K562 (cell line): ENCODE data around the gene WNK1. TPM values are rescaled to one million over a fixed set of nuclear protein-coding genes. Genes with fewer than 3 reads are reported as not detected.

ENCODE experiments used
- ATAC-seq: fragments of 200-7000 bp; cut with Tn5 transposase; 3 replicates; pipeline ENCODE4 v1.9.1; 2020; ENCODE audit warnings: moderate library complexity
- BruUV-seq: library from RNA; stranded (reverse); fragments of 400-500 nt; replicated peaks from 2 replicates; lab custom pipeline; 2021; lab: Mats Ljungman, UMichigan
- CTCF ChIA-PET: fragments of 300-600 bp; formaldehyde crosslinking; extraction: SDS; loops from one replicate; lab custom pipeline; 2021; ENCODE audit warnings: low intra/inter-chr PET ratio; lab: Yijun Ruan, JAX
- POLR2A ChIA-PET: fragments of 300-600, 350-650 bp; sonication (Branson Sonifier 250); formaldehyde crosslinking; extraction: SDS; loops from one replicate; lab custom pipeline; 2021; ENCODE audit warnings: antibody characterized with exemption, inconsistent platforms; lab: Yijun Ruan, JAX
- DNase-seq, 4 experiments: peaks; one replicate each; pipeline versions ENCODE4 v3.0.0 to v3.0.0-alpha.2; 2011 to 2018; ENCODE audit warnings: low spot score in 3 of 4, mixed read lengths in 3 of 4; ENCODE audit errors: extremely low read depth in 1 of 4
- FAIRE-seq: peaks from 2 replicates; lab custom pipeline; 2011; peaks lifted over from hg19 to GRCh38; lab: Jason Lieb, UNC
- H2AFZ ChIP-seq: 2 replicates; pipeline ENCODE4 v1.6.0; 2011; ENCODE audit warnings: low read depth, low read length, control low read depth, inconsistent platforms
- H3K27ac ChIP-seq: fragments of 200-600 bp; 3 replicates; pipeline ENCODE4 v1.8.0; 2011; ENCODE audit warnings: low read depth, mild to moderate bottlenecking, control low read depth, inconsistent platforms, low read length, moderate library complexity, mixed read lengths; ENCODE audit errors: extremely low read depth
- H3K27me3 ChIP-seq, 2 experiments: fragments of 300-600 bp in 1 of 2; 2 replicates in 1 of 2; 3 replicates in 1 of 2; pipeline versions ENCODE4 v1.6.0 to v1.8.0; 2011; ENCODE audit warnings: inconsistent platforms in 2 of 2, low read length in 2 of 2, mild to moderate bottlenecking in 1 of 2, mixed read lengths in 1 of 2, moderate library complexity in 1 of 2; ENCODE audit not compliant: control insufficient read depth in 2 of 2, insufficient read depth in 2 of 2
- H3K36me3 ChIP-seq: fragments of 300-600 bp; 3 replicates; pipeline ENCODE4 v1.8.0; 2011; ENCODE audit warnings: mild to moderate bottlenecking, low read length, inconsistent platforms; ENCODE audit not compliant: control insufficient read depth, insufficient read depth
- H3K4me1 ChIP-seq, 2 experiments: fragments of 200-600 bp in 1 of 2; replicated peaks in 1 of 2; 2 replicates in 1 of 2; 3 replicates in 1 of 2; pipeline versions ENCODE4 v1.5.1 to v1.8.0; 2011; ENCODE audit warnings: inconsistent platforms in 2 of 2, low read length in 2 of 2, mild to moderate bottlenecking in 1 of 2, mixed read lengths in 1 of 2, moderate library complexity in 1 of 2; ENCODE audit not compliant: control insufficient read depth in 2 of 2, insufficient read depth in 2 of 2
- H3K4me2 ChIP-seq: 2 replicates; pipeline ENCODE4 v1.6.1; 2011; ENCODE audit warnings: low read length, control low read depth, inconsistent platforms, mixed read lengths; ENCODE audit not compliant: insufficient read depth
- H3K4me3 ChIP-seq: fragments of 200-600 bp; sonication (generic), shearing (Covaris generic); 2 replicates; pipeline ENCODE4 v1.5.1; 2016; ENCODE audit warnings: control low read depth, inconsistent platforms
- H3K79me2 ChIP-seq: fragments of 200-600 bp; 3 replicates; pipeline ENCODE4 v1.8.0; 2011; ENCODE audit warnings: low read length, inconsistent platforms; ENCODE audit not compliant: control insufficient read depth, insufficient read depth
- H3K9ac ChIP-seq, 2 experiments: 2 replicates each; pipeline versions ENCODE4 v1.6.0 to v1.6.1; 2011; ENCODE audit warnings: low read depth in 2 of 2, low read length in 2 of 2, control low read depth in 1 of 2, inconsistent platforms in 1 of 2, mild to moderate bottlenecking in 1 of 2, mixed read lengths in 1 of 2; ENCODE audit not compliant: insufficient read depth in 1 of 2
- H3K9me1 ChIP-seq: one replicate; pipeline ENCODE4 v1.6.0; 2011; ENCODE audit warnings: inconsistent platforms, mild to moderate bottlenecking, low read length, moderate library complexity; ENCODE audit not compliant: control insufficient read depth, insufficient read depth
- H3K9me3 ChIP-seq: replicated peaks from 2 replicates; pipeline ENCODE4 v1.5.1; 2011; ENCODE audit warnings: low read depth, low read length, inconsistent platforms; ENCODE audit not compliant: control insufficient read depth, insufficient read depth
- H4K20me1 ChIP-seq: replicated peaks from 2 replicates; pipeline ENCODE4 v1.6.1; 2011; ENCODE audit warnings: low read length, inconsistent platforms, mixed read lengths; ENCODE audit not compliant: control insufficient read depth, insufficient read depth
- ELK3 ChIP-seq: fragments of 450-650 bp; formaldehyde crosslinking; IDR thresholded peaks from 2 replicates; pipeline ENCODE4 v1.4.0; 2020; ENCODE audit warnings: mild to moderate bottlenecking
- EWSR1 ChIP-seq: fragments of 450-650 bp; IDR thresholded peaks from 2 replicates; pipeline ENCODE4 v1.6.1; 2018; ENCODE audit warnings: borderline replicate concordance, mild to moderate bottlenecking, low read depth, moderate library complexity; ENCODE audit not compliant: partially characterized antibody
- HMG20B ChIP-seq: fragments of 250-450 bp; sonication (Bioruptor Pico); IDR thresholded peaks from 2 replicates; pipeline ENCODE4 v1.5.0; 2021; ENCODE audit warnings: mild to moderate bottlenecking
- NR2F6 ChIP-seq: fragments of 450-650 bp; formaldehyde crosslinking; IDR thresholded peaks from 2 replicates; pipeline ENCODE4 v1.4.0; 2020; ENCODE audit warnings: mild to moderate bottlenecking
- NRF1 ChIP-seq, 2 experiments: fragments of 450-650 bp; IDR thresholded peaks in 1 of 2; conservative IDR thresholded peaks in 1 of 2; 2 replicates each; pipeline ENCODE4 v1.6.1; 2014; ENCODE audit warnings: mild to moderate bottlenecking in 2 of 2
- TCF7L2 ChIP-seq: fragments of 150-350 bp; IDR thresholded peaks from 2 replicates; pipeline ENCODE4 v1.6.1; 2016; ENCODE audit warnings: low read depth, mild to moderate bottlenecking, low read length, moderate library complexity
- TOE1 ChIP-seq, 2 experiments: fragments of 450-650 bp in 1 of 2; sonication (generic) in 1 of 2; formaldehyde crosslinking in 1 of 2; IDR thresholded peaks; 2 replicates each; pipeline versions ENCODE4 v1.7.1 to v1.8.0; 2016 to 2022; ENCODE audit warnings: borderline replicate concordance in 2 of 2, mild to moderate bottlenecking in 2 of 2, antibody characterized with exemption in 1 of 2, inconsistent platforms in 1 of 2, low read depth in 1 of 2, missing genetic modification reagents in 1 of 2, moderate library complexity in 1 of 2
- ZNF511 ChIP-seq: sonication (generic); formaldehyde crosslinking; IDR thresholded peaks from 2 replicates; pipeline ENCODE4 v1.8.0; 2022; ENCODE audit warnings: mild to moderate bottlenecking, missing genetic modification reagents
- WGBS: fragments of 100-300 bp; shearing (Covaris generic); methylation state at CpG from one replicate; pipeline ENCODE4 v1.1.6; 2016; ENCODE audit warnings: low coverage, mixed read lengths; ENCODE audit not compliant: insufficient coverage; ENCODE audit errors: missing lambda C conversion rate; 5-methylcytosine and 5-hydroxymethylcytosine counted together
- in situ Hi-C: fragments of 300-500 bp; cut with MboI; formaldehyde crosslinking; loops from 4 replicates; pipeline ENCODE4 v1.15.0; 2018; ENCODE audit warnings: inconsistent platforms, mixed read lengths
- intact Hi-C: fragments of 100-400 bp; cut with micrococcal nuclease; formaldehyde crosslinking; loops from 2 replicates; pipeline ENCODE4 v1.14.2; 2022
- polyA plus RNA-seq, 8 experiments: library from polyadenylated mRNA; depleted of rRNA in 4 of 8; stranded (reverse) in 5 of 8; unstranded in 3 of 8; fragments of >200 nt; fragmentation: Nextera tagmentation in 2 of 8; fragmentation: Illumina TruSeq in 1 of 8; extraction: Ambion mirVana in 2 of 8; extraction: Trizol in 1 of 8; gene quantifications; 2 replicates each; pipeline versions ENCODE4 v1.2.1 to v1.2.3, GENCODE V29; 2011 to 2014; ENCODE audit warnings: inconsistent platforms in 1 of 8, missing spikeins in 1 of 8
- total RNA-seq, 7 experiments: library from RNA; depleted of rRNA in 6 of 7; stranded (reverse); fragments of >200 nt in 6 of 7; fragmentation: Illumina TruSeq in 2 of 7; extraction: Trizol in 2 of 7; gene quantifications; 2 replicates each; pipeline versions ENCODE4 v1.2.1 to v1.2.3, GENCODE V29; 2011 to 2021; ENCODE audit warnings: low replicate concordance in 1 of 7

WNK1 gene
- total and polyA plus RNA-seq, 9 of the 15 experiments (the other 6 are each of a cell fraction or from before 2014, with no cell fraction given), result 4.3 to 73.9 (median 31.0) TPM

- TF ChIP-seq EWSR1 (no peak), NRF1 (conservative IDR thresholded peaks at IDR 0.05 in 1 of 2, IDR thresholded peaks at IDR 0.05 in 1 of 2) (no peak), ZNF511 (CRISPR knock-in tag) (no peak), TCF7L2 (no peak), NR2F6 (CRISPR knock-in tag) (no peak), ELK3 (CRISPR knock-in tag) (no peak), HMG20B (CRISPR knock-in tag) (no peak)
- TF ChIP-seq, all 486 proteins: peak for 0
These were observed 193.8 kb downstream of the WNK1 start (continued) for GRCh38 chr12:946212-946611.

- no peak for DNase-seq
- H2AFZ ChIP-seq, result no peak overlapping the region
- BruUV-seq, result no TSS peak
- no peaks in the 10 kb centered on the region for H4K20me1 ChIP-seq
- H3K27me3 ChIP-seq, result no peaks in the 10 kb centered on the region
- no peak overlapping the region for H3K4me3 ChIP-seq
- ChIA-PET CTCF (no interaction called here), POLR2A (no interaction called here)
- intact Hi-C loops, result loop anchor here (5.0 kb wide), 4 partner anchors 34 to 374 kb away; no protein-coding TSS in a partner anchor
- H3K9ac ChIP-seq, result no peak overlapping the region
- 52% methylated on average over 6 of the region's 6 CpGs for WGBS
- H3K9me1 ChIP-seq, result no peaks in the 10 kb centered on the region
- no peaks in the 10 kb centered on the region for H3K9me3 ChIP-seq
- TF ChIP-seq TOE1 (IDR thresholded peaks at IDR 0.05; ENCODE audit: borderline replicate concordance), result no peak
- no peak for TF ChIP-seq TOE1 (CRISPR knock-in tag; IDR thresholded peaks at IDR 0.05; ENCODE audit: borderline replicate concordance, low read depth)
- H3K27ac ChIP-seq, result no peak overlapping the region
- H3K79me2 ChIP-seq, result peaks cover 36% of the 10 kb centered on the region
- FAIRE-seq, result no peak
- peaks cover 0 to 8% of the 10 kb centered on the region in 2 experiments; a peak in 2 of 5 replicates for H3K4me1 ChIP-seq
- H3K36me3 ChIP-seq, result peaks cover 8% of the 10 kb centered on the region; the same call in 1 of the 3 replicates
- in situ Hi-C loops, result loop anchor here (5.0 kb wide), 1 partner anchor 374 kb away; no protein-coding TSS in a partner anchor
- no peak overlapping the region for H3K4me2 ChIP-seq
- no peak for ATAC-seq
These were observed 194.3 kb downstream of the WNK1 start for GRCh38 chr12:946631-947030.
